ENCODE data around the gene AICDA.

- no peak for TF ChIP-seq CTCF (IDR thresholded peaks at IDR 0.05; ENCODE audit: low read depth, low read length)
- TF ChIP-seq POLR2A (IDR thresholded peaks at IDR 0.05; ENCODE audit: extremely low read depth, insufficient read length), result no peak
- TF ChIP-seq MAX (IDR thresholded peaks at IDR 0.05; ENCODE audit: low read depth, low read length), result no peak
- no peak for TF ChIP-seq MYC (IDR thresholded peaks at IDR 0.05; ENCODE audit: low read depth, low read length)
Measured at GRCh38 chr12:8644345-8645248, 31.9 kb upstream of the AICDA start.
